IMR-90 (cell line): Measurements from ENCODE around the gene FOXP1. TPM values are rescaled to one million over a fixed set of nuclear protein-coding genes. Genes with fewer than 3 reads are reported as not detected.

Experiments used
- ATAC-seq: fragments of 200-7000 bp; cut with Tn5 transposase; 2 replicates; pipeline ENCODE4 v1.9.1; 2020; ENCODE audit warnings: low read depth, mild to moderate bottlenecking, moderate library complexity
- BruUV-seq: library from RNA; stranded (reverse); fragments of 400-500 nt; replicated peaks from 2 replicates; lab custom pipeline; 2021; lab: Mats Ljungman, UMichigan
- CTCF ChIA-PET: fragments of 300-600 bp; formaldehyde crosslinking; extraction: SDS; loops from one replicate; lab custom pipeline; 2021; ENCODE audit warnings: antibody characterized with exemption; lab: Yijun Ruan, JAX
- POLR2A ChIA-PET: fragments of 300-600 bp; sonication (Branson Sonifier 250); formaldehyde crosslinking; loops from one replicate; lab custom pipeline; 2022; ENCODE audit warnings: antibody characterized with exemption; ENCODE audit not compliant: unreplicated experiment; lab: Charles Lee
- DNase-seq: peaks from one replicate; pipeline ENCODE4 v3.0.0; 2013
- H2AFZ ChIP-seq: replicated peaks from 2 replicates; pipeline ENCODE3; 2013; ENCODE audit warnings: low read length, mild to moderate bottlenecking; ENCODE audit not compliant: poor library complexity
- H2AK5ac ChIP-seq: 2 replicates; pipeline ENCODE4 v1.6.1; 2013; ENCODE audit warnings: low read depth, low read length, inconsistent platforms
- H2AK9ac ChIP-seq: replicated peaks from 2 replicates; pipeline ENCODE3; 2013; ENCODE audit warnings: mild to moderate bottlenecking, low read depth, low read length, moderate library complexity; ENCODE audit not compliant: poor library complexity
- H2BK120ac ChIP-seq: 2 replicates; pipeline ENCODE4 v1.6.1; 2013; ENCODE audit warnings: low read depth, low read length, inconsistent platforms
- H2BK15ac ChIP-seq: 3 replicates; pipeline ENCODE4 v1.6.1; 2013; ENCODE audit warnings: low read depth, low read length, inconsistent platforms
- H2BK20ac ChIP-seq: 2 replicates; pipeline ENCODE4 v1.6.1; 2013; ENCODE audit warnings: low read depth, mild to moderate bottlenecking, inconsistent platforms, low read length, moderate library complexity
- H2BK5ac ChIP-seq: 2 replicates; pipeline ENCODE4 v1.6.1; 2013; ENCODE audit warnings: mild to moderate bottlenecking, low read depth, low read length, inconsistent platforms; ENCODE audit not compliant: poor library complexity, severe bottlenecking
- H3K14ac ChIP-seq: replicated peaks from 2 replicates; pipeline ENCODE4 v1.6.1; 2013; ENCODE audit warnings: low read depth, low read length, inconsistent platforms
- H3K18ac ChIP-seq: 2 replicates; pipeline ENCODE4 v1.6.1; 2013; ENCODE audit warnings: low read depth, low read length, control low read depth
- H3K23ac ChIP-seq: 2 replicates; pipeline ENCODE4 v1.6.1; 2013; ENCODE audit warnings: low read depth, low read length, inconsistent platforms
- H3K27ac ChIP-seq: 2 replicates; pipeline ENCODE4 v1.5.1; 2013; ENCODE audit warnings: mild to moderate bottlenecking, control low read depth, low read length; ENCODE audit not compliant: insufficient read depth
- H3K27me3 ChIP-seq: 2 replicates; pipeline ENCODE4 v1.6.1; 2013; ENCODE audit warnings: low read length; ENCODE audit not compliant: control insufficient read depth, insufficient read depth
- H3K36me3 ChIP-seq: 2 replicates; pipeline ENCODE4 v1.6.1; 2013; ENCODE audit warnings: low read length, mixed read lengths; ENCODE audit not compliant: control insufficient read depth, insufficient read depth
- H3K4ac ChIP-seq: 2 replicates; pipeline ENCODE4 v1.6.1; 2013; ENCODE audit warnings: low read depth, low read length, inconsistent platforms
- H3K4me1 ChIP-seq: 2 replicates; pipeline ENCODE4 v1.6.1; 2013; ENCODE audit warnings: low read length, mixed read lengths; ENCODE audit not compliant: control insufficient read depth, insufficient read depth
- H3K4me2 ChIP-seq: 2 replicates; pipeline ENCODE4 v1.6.1; 2013; ENCODE audit warnings: low read depth, mild to moderate bottlenecking, control low read depth, low read length, moderate library complexity
- H3K4me3 ChIP-seq: 2 replicates; pipeline ENCODE4 v1.5.1; 2013; ENCODE audit warnings: low read depth, mild to moderate bottlenecking, control low read depth, low read length, moderate library complexity; ENCODE audit not compliant: insufficient read depth
- H3K56ac ChIP-seq: 2 replicates; pipeline ENCODE4 v1.6.1; 2013; ENCODE audit warnings: low read length, inconsistent platforms; ENCODE audit not compliant: insufficient read depth; ENCODE audit errors: extremely low read depth
- H3K79me1 ChIP-seq, 2 experiments: 2 replicates each; pipeline ENCODE4 v1.6.1; 2013; ENCODE audit warnings: low read length in 2 of 2, inconsistent platforms in 1 of 2, low read depth in 1 of 2
- H3K9ac ChIP-seq: 2 replicates; pipeline ENCODE4 v1.6.1; 2013; ENCODE audit warnings: low read depth, low read length, control low read depth
- H3K9me1 ChIP-seq: 2 replicates; pipeline ENCODE4 v1.6.1; 2013; ENCODE audit warnings: low read length, inconsistent platforms; ENCODE audit not compliant: insufficient read depth
- H3K9me3 ChIP-seq: 2 replicates; pipeline ENCODE4 v1.6.1; 2013; ENCODE audit warnings: low read length; ENCODE audit not compliant: control insufficient read depth, insufficient read depth
- H4K20me1 ChIP-seq: 2 replicates; pipeline ENCODE4 v1.6.1; 2013; ENCODE audit warnings: low read length, inconsistent platforms; ENCODE audit not compliant: insufficient read depth
- H4K5ac ChIP-seq: 2 replicates; pipeline ENCODE4 v1.6.1; 2013; ENCODE audit warnings: mild to moderate bottlenecking, low read depth, low read length, control low read depth
- H4K8ac ChIP-seq, 2 experiments: 2 replicates each; pipeline ENCODE4 v1.6.1; 2013; ENCODE audit warnings: low read depth in 2 of 2, low read length in 2 of 2, control low read depth in 1 of 2, inconsistent platforms in 1 of 2
- H4K91ac ChIP-seq: 2 replicates; pipeline ENCODE4 v1.6.1; 2013; ENCODE audit warnings: low read depth, low read length, inconsistent platforms; ENCODE audit not compliant: insufficient read depth
- BHLHE40 ChIP-seq: fragments of 150-350 bp; IDR thresholded peaks from 2 replicates; pipeline ENCODE4 v1.6.1; 2016; ENCODE audit warnings: mild to moderate bottlenecking, low read depth, low read length
- CEBPB ChIP-seq: IDR thresholded peaks from 2 replicates; pipeline ENCODE4 v1.6.1; 2012; ENCODE audit warnings: low read depth, low read length, improper control_type of control experiment
- CHD1 ChIP-seq: IDR thresholded peaks from 2 replicates; pipeline ENCODE4 v1.6.1; 2012; ENCODE audit warnings: low read depth, low read length, improper control_type of control experiment
- FOS ChIP-seq: fragments of 150-350 bp; IDR thresholded peaks from 2 replicates; pipeline ENCODE4 v1.6.1; 2016; ENCODE audit warnings: low read depth, low read length
- MAZ ChIP-seq: IDR thresholded peaks from 2 replicates; pipeline ENCODE4 v1.6.1; 2012; ENCODE audit warnings: low read depth, mild to moderate bottlenecking, low read length, improper control_type of control experiment, moderate library complexity, borderline replicate concordance
- MXI1 ChIP-seq: IDR thresholded peaks from 2 replicates; pipeline ENCODE4 v1.6.1; 2012; ENCODE audit warnings: low read depth, mild to moderate bottlenecking, low read length, moderate library complexity, borderline replicate concordance
- NFE2L2 ChIP-seq: fragments of 150-350 bp; IDR thresholded peaks from 2 replicates; pipeline ENCODE4 v1.6.1; 2016; ENCODE audit warnings: low read depth, mild to moderate bottlenecking, low read length
- RAD21 ChIP-seq: IDR thresholded peaks from 2 replicates; pipeline ENCODE4 v1.6.1; 2012; ENCODE audit warnings: low read length, improper control_type of control experiment
- RCOR1 ChIP-seq: IDR thresholded peaks from 2 replicates; pipeline ENCODE4 v1.6.1; 2012; ENCODE audit warnings: mild to moderate bottlenecking, low read length, improper control_type of control experiment; ENCODE audit not compliant: insufficient replicate concordance
- RFX5 ChIP-seq: IDR thresholded peaks from 2 replicates; pipeline ENCODE4 v1.8.0; 2012; ENCODE audit warnings: low read depth, mild to moderate bottlenecking, low read length, moderate library complexity
- WGBS, 2 experiments: methylation state at CpG; one replicate each; pipeline versions ENCODE4 v1.1.5 to v1.1.7; 2013; ENCODE audit warnings: missing lambda C conversion rate in 2 of 2; ENCODE audit not compliant: insufficient read length in 1 of 2; ENCODE audit errors: extremely low coverage in 2 of 2; 5-methylcytosine and 5-hydroxymethylcytosine counted together
- dilution Hi-C: fragments of 300-500 bp; cut with HindIII; formaldehyde crosslinking; loops from one replicate; pipeline ENCODE4 v1.14.3; 2018; ENCODE audit warnings: low sequenced_read_pairs; ENCODE audit not compliant: unreplicated experiment
- in situ Hi-C: fragments of 300-500 bp; cut with MboI; formaldehyde crosslinking; loops from 3 replicates; pipeline ENCODE4 v1.14.3; 2019; ENCODE audit warnings: low sequenced_read_pairs, inconsistent platforms, mixed read lengths
- intact Hi-C: fragments of 100-400 bp; cut with micrococcal nuclease; formaldehyde crosslinking; loops from 2 replicates; pipeline ENCODE4 v1.10.0; 2022
- polyA plus RNA-seq, 3 experiments: library from polyadenylated mRNA; depleted of rRNA; stranded (reverse); fragments of >200 nt; gene quantifications; 2 replicates each; pipeline ENCODE4 v1.2.3, GENCODE V29; 2012; ENCODE audit warnings: low replicate concordance in 1 of 3
- total RNA-seq: library from RNA; depleted of rRNA; stranded (reverse); fragments of >200 nt; gene quantifications from 2 replicates; pipeline ENCODE4 v1.2.3, GENCODE V29; 2012
- TF ChIP-seq, protein P1 (sequence below): fragments of 150-350 bp; IDR thresholded peaks from 2 replicates; pipeline ENCODE4 v1.6.1; 2016; ENCODE audit warnings: low read depth, mild to moderate bottlenecking, low read length, moderate library complexity, borderline replicate concordance

Gene FOXP1
- total and polyA plus RNA-seq, 2 of the 4 experiments (the other 2 are of a cell fraction), result 37.0 to 132 TPM

- Histone ChIP-seq H4K5ac (peak overlapping the region; percentile 7; the same call in 1 of the 2 replicates), H2AFZ (no peak overlapping the region), H3K9ac (peak overlapping the region; percentile 19), H2BK20ac (peak overlapping the region; percentile 71), H4K8ac (peak overlapping the region; percentile 9 to 38; a peak in 2 of 4 replicates), H2BK5ac (peak overlapping the region; percentile 98), H2AK5ac (peak overlapping the region; percentile 16), H3K18ac (peak overlapping the region; percentile 3; the same call in 1 of the 2 replicates), H2AK9ac (no peak overlapping the region), H3K9me3 (no peaks in the 10 kb centered on the region), H3K56ac (peak overlapping the region; percentile 57; the same call in 1 of the 2 replicates), H3K4ac (peak overlapping the region; percentile 1; the same call in 1 of the 2 replicates), H3K23ac (0 out of 2 replicates have a peak overlapping the region, but pooled peaks have one; percentile 2), H3K27ac (peak overlapping the region; percentile 19; the same call in 1 of the 2 replicates), H3K27me3 (no peaks in the 10 kb centered on the region), H2BK120ac (peak overlapping the region; percentile 96), H3K79me1 (peaks cover 25 to 60% of the 10 kb centered on the region in 2 experiments), H3K4me3 (peak overlapping the region; percentile 7), H3K4me1 (peaks cover 3% of the 10 kb centered on the region), H3K4me2 (peak overlapping the region; percentile 66), H2BK15ac (0 out of 3 replicates have a peak overlapping the region, but pooled peaks have one; percentile 55), H3K9me1 (no peaks in the 10 kb centered on the region), H3K36me3 (no peaks in the 10 kb centered on the region), H3K14ac (peak overlapping the region; percentile 3; the same call in 1 of the 2 replicates), H4K20me1 (no peaks in the 10 kb centered on the region; the same call in 1 of the 2 replicates), H4K91ac (peak overlapping the region; percentile 1; the same call in 1 of the 2 replicates)
- DNase-seq, result peak; percentile 57
- TF ChIP-seq RAD21 (no peak), RFX5 (no peak), NFE2L2 (no peak), CHD1 (no peak), MXI1 (no peak), CEBPB (peak; percentile 58; the same call in 1 of the 2 replicates), RCOR1 (no peak), BHLHE40 (no peak), MAZ (no peak), FOS (peak; percentile 35; the same call in 1 of the 2 replicates)
- TF ChIP-seq, protein P1, sequence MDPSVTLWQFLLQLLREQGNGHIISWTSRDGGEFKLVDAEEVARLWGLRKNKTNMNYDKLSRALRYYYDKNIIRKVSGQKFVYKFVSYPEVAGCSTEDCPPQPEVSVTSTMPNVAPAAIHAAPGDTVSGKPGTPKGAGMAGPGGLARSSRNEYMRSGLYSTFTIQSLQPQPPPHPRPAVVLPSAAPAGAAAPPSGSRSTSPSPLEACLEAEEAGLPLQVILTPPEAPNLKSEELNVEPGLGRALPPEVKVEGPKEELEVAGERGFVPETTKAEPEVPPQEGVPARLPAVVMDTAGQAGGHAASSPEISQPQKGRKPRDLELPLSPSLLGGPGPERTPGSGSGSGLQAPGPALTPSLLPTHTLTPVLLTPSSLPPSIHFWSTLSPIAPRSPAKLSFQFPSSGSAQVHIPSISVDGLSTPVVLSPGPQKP, result no peak
- intact Hi-C loops (loop anchor here (2.0 to 10.0 kb wide), 6 partner anchors 37 to 1048 kb away; no protein-coding TSS in a partner anchor), in situ Hi-C loops (loop anchor here (5.0 to 10.0 kb wide), 3 partner anchors 273 to 585 kb away; no protein-coding TSS in a partner anchor), dilution Hi-C loops (no loop called here)
- ChIA-PET POLR2A (interaction anchor here (0.6 to 0.7 kb wide), 2 partner anchors 72 to 393 kb away, joined by 3 read pairs; no protein-coding TSS in a partner anchor), CTCF (interaction anchor here (0.5 kb wide), 1 partner anchor 519 kb away, joined by 3 read pairs; no protein-coding TSS in a partner anchor)
- WGBS, 2 experiments, result 45% methylated on average over 2 of the region's 4 CpGs; no CpG with 5 or more reads in 1 of the 2 experiments
- BruUV-seq, result no TSS peak
- no peak for ATAC-seq
These were observed 3.6 kb downstream of the FOXP1 start for GRCh38 chr3:71579935-71580406.
